ENCODE data around the gene TRIP4. TPM values are rescaled to one million over a fixed set of nuclear protein-coding genes. Genes with fewer than 3 reads are reported as not detected.

The TRIP4 gene
- 10 to 100 TPM; 23.8 to 36.9 (median 28.2) TPM for total RNA-seq
- long read RNA-seq, donor 1, transcript TRIP4-201 (13 exons, 2,045 nt), result major isoform, 24 of 30 reads
- long read RNA-seq, donor 1, partial matches to known transcripts, result 2 of 30 reads
- long read RNA-seq, donor 1, other reads (novel, unspliced or antisense), result 4 of 30 reads
- long read RNA-seq, donor 2, transcript TRIP4-201 (13 exons, 2,045 nt), result major isoform, 22 of 28 reads
- long read RNA-seq, donor 2, partial matches to known transcripts, result 0 of 28 reads
- long read RNA-seq, donor 2, other reads (novel, unspliced or antisense), result 6 of 28 reads

GRCh38 chr15:64387562-64388168, at the start of gene TRIP4:
TRIP4 (plus strand) TSS chr15:64387836; CDS start chr15:64387864, 28 bp downstream.
- intact Hi-C loops (cut with DNase I, micrococcal nuclease), result no loop called here
- no peak for TF ChIP-seq CTCF (IDR thresholded peaks at IDR 0.05)
- Histone ChIP-seq H3K9me3 (no peaks in the 10 kb centered on the region), H3K4me1 (ENCODE audit: low read depth) (peaks cover 7% of the 10 kb centered on the region), H3K36me3 (ENCODE audit: low read depth) (no peaks in the 10 kb centered on the region), H3K4me3 (peak within 1 kb of the TSS; percentile 70)
- ATAC-seq (peak; percentile 100), DNase-seq (peak; percentile 94 to 98 (median 97))

- DNase-seq (peak in 1 of 3 donors; percentile 14), ATAC-seq (peak; percentile 95)
- no peak for TF ChIP-seq CTCF (IDR thresholded peaks at IDR 0.05)
- Histone ChIP-seq H3K9me3 (no peaks in the 10 kb centered on the region), H3K4me1 (ENCODE audit: low read depth) (peaks cover 6% of the 10 kb centered on the region), H3K36me3 (ENCODE audit: low read depth) (no peaks in the 10 kb centered on the region), H3K4me3 (no peak overlapping the region)
- intact Hi-C loops (cut with DNase I, micrococcal nuclease), result no loop called here
Measured at GRCh38 chr15:64340355-64340754, 47.3 kb upstream of the TRIP4 start.

- no peaks in the 10 kb centered on the region for H3K36me3 ChIP-seq (ENCODE audit: low read depth)
- no peak for ATAC-seq
- no peaks in the 10 kb centered on the region for H3K9me3 ChIP-seq
- no peak overlapping the region for H3K4me3 ChIP-seq
- peaks cover 6% of the 10 kb centered on the region for H3K4me1 ChIP-seq (ENCODE audit: low read depth)
- no peak for TF ChIP-seq CTCF (IDR thresholded peaks at IDR 0.05)
- intact Hi-C loops (cut with DNase I, micrococcal nuclease), result no loop called here
- DNase-seq, result no peak
Measured at GRCh38 chr15:64341961-64342360, 45.7 kb upstream of the TRIP4 start.

GRCh38 chr15:64343222-64343621, 44.4 kb upstream of the TRIP4 start:
- TF ChIP-seq CTCF (IDR thresholded peaks at IDR 0.05), result no peak
- H3K9me3 ChIP-seq, result no peaks in the 10 kb centered on the region
- H3K4me1 ChIP-seq (ENCODE audit: low read depth), result peaks cover 6% of the 10 kb centered on the region
- DNase-seq (no peak), ATAC-seq (no peak)
- no peak overlapping the region for H3K4me3 ChIP-seq
- no peaks in the 10 kb centered on the region for H3K36me3 ChIP-seq (ENCODE audit: low read depth)
- intact Hi-C loops (cut with DNase I, micrococcal nuclease), result no loop called here

- H3K9me3 ChIP-seq, result no peaks in the 10 kb centered on the region
- no peaks in the 10 kb centered on the region for H3K36me3 ChIP-seq (ENCODE audit: low read depth)
- peaks cover 6% of the 10 kb centered on the region for H3K4me1 ChIP-seq (ENCODE audit: low read depth)
- DNase-seq, result no peak
- no peak for ATAC-seq
- intact Hi-C loops (cut with DNase I, micrococcal nuclease), result no loop called here
- no peak overlapping the region for H3K4me3 ChIP-seq
- TF ChIP-seq CTCF (IDR thresholded peaks at IDR 0.05), result no peak
Measured at GRCh38 chr15:64343841-64344240, 43.8 kb upstream of the TRIP4 start.
